Activated CD4-positive, alpha-beta T cell treated with anti-CD3 and anti-CD28 coated beads for 1 hour (primary cell): ENCODE data around the gene FOXN1.

Experiments
- DNase-seq: peaks from one replicate; pipeline ENCODE4 v3.0.0-alpha.2; 2020

Gene FOXN1

GRCh38 chr17:28576758-28577465 is 70.8 kb downstream of the FOXN1 start, which contains the start of gene ALDOC:
Gene ALDOC, minus strand, starts transcription at chr17:28576895. Its CDS starts 1,363 bp downstream, at chr17:28575532.
- peak; percentile 94 for DNase-seq

GRCh38 chr17:28577466-28577824 is 71.3 kb downstream of the FOXN1 start:
- DNase-seq: no peak

DNA sequence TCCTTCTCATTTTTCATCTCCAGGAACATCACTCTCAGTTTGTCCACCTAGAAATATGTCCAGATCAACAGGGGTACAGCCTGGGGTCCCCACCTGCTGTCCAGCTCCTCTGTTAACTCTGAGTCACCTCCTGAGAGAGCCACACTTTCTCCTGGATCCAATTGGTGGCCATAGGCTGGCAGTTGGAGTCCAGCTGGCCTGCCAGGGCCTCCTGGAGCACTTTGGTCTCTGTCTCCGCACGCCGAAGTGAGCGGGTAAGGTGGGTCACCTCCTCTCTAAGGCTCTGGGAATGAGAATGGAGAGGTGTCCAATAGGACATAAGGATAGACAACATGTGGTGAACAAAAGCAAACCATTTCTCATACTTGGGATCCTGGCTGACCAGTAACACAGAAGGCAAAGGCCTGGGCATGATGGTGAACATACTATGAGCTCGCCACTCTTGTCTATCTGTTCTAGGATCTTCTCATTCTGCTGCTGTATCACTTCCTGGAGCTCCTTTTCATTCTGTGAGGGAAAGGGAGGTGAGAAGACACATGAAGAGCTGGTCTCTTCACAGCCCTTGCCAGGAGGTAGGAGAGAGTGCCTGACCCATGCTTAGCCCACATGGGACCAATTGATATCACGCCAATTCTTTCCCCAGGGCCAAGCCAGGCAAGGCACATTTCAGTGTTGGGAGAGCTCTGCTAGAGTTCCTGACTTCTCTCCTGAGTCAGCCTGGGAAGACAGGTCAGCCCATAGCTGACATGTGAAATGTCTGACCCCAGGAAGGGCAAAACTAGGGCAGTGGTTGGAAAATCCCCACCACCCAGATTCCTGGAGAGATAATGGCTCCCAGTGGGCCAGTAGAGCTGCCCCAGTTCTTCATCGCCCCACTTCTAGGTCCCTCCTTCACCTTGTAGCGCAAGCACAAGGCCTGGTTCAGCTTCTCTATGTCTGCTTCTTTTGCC is 72.4 kb downstream of the FOXN1 start:
- DNase-seq: no peak

DNA sequence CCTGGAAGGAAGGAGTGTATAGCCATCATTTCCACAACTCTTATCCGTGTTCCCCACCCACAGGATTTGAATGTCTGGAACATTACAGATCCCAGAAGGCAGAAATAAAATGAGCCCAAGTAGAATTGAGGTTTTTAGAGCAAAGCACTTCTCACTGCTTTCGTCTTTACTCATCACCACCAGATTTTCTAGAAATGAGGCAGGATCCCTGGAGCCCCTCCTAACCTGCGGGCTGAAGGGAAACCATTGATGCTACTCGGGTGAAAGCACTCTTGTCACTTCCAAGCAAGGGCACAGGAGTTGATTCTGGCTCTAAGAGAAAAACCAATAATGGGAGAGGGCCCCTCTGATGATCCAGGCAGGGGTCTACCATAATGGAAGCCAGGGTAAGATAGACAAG is 73.4 kb downstream of the FOXN1 start:
- no peak for DNase-seq

DNA sequence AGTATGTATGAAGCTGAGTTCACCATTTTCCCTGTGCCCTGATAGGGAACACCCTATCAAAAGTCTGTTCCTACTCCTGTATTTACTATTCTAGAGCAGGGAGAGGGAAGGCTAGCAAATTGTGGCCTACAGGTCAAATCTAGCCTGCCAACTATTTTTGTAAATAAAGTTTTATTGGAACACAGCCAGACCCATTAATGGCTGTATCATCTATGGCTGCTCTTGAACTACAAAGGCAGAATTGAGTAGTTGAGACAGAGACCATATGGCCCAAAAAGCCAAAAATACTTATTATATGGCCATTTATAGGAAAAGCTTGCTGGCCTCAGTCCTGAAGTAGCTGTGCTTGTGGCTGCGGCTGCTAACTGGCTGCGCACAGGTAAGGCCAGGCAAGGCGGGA is 74.8 kb downstream of the FOXN1 start:
- DNase-seq: no peak

- DNase-seq: no peak
These were observed 76.4 kb downstream of the FOXN1 start for GRCh38 chr17:28582513-28582912.

- no peak for DNase-seq
These were observed 78.3 kb downstream of the FOXN1 start for GRCh38 chr17:28584434-28584833.

- no peak for DNase-seq
These were observed 79.7 kb downstream of the FOXN1 start for GRCh38 chr17:28585851-28586250.
